ENCODE measurements around the gene BBX. TPM values are rescaled to one million over a fixed set of nuclear protein-coding genes. Genes with fewer than 3 reads are reported as not detected.

BBX gene
- total and polyA plus RNA-seq, 2 of the 13 experiments (the other 11 are each of a cell fraction or from before 2014, with no cell fraction given) = 13.7 to 23.2 TPM

DNA sequence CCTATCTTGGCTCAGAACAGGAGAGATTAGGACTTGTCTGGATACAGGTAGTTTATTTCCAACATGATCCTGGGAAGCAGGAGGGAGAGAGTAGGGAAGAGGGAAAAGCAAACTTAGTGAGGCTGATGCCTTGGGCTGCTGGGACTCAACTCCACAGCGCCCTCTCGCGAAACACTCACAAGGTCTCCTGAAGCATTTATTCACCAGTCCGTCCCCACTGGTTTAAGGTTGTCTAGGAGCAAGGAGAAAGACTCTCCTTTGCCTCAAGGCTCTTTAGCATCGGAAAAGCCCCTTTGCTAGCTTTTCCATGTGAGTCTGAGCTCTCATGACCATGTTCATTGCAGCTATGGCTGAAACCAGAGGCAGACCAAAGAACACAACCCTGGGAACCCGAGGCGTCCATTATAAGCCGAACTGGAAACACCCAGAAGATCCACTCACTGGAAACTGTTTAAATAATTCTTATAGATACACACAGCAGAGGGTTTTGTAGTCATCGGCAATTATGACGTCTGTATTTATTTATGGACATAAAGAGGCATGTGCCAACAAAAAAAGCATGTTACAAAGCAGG lies 323.6 kb downstream of the BBX start (continued):
- TF ChIP-seq, protein P1, sequence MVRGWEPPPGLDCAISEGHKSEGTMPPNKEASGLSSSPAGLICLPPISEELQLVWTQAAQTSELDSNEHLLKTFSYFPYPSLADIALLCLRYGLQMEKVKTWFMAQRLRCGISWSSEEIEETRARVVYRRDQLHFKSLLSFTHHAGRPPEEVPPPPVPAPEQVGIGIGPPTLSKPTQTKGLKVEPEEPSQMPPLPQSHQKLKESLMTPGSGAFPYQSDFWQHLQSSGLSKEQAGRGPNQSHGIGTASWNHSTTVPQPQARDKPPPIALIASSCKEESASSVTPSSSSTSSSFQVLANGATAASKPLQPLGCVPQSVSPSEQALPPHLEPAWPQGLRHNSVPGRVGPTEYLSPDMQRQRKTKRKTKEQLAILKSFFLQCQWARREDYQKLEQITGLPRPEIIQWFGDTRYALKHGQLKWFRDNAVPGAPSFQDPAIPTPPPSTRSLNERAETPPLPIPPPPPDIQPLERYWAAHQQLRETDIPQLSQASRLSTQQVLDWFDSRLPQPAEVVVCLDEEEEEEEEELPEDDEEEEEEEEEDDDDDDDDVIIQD (CRISPR knock-in tag; IDR thresholded peaks at IDR 0.05; ENCODE audit: low read depth) = 0 out of 2 replicates have a peak, but pooled peaks have one; percentile 10
- TF ChIP-seq, protein P2, sequence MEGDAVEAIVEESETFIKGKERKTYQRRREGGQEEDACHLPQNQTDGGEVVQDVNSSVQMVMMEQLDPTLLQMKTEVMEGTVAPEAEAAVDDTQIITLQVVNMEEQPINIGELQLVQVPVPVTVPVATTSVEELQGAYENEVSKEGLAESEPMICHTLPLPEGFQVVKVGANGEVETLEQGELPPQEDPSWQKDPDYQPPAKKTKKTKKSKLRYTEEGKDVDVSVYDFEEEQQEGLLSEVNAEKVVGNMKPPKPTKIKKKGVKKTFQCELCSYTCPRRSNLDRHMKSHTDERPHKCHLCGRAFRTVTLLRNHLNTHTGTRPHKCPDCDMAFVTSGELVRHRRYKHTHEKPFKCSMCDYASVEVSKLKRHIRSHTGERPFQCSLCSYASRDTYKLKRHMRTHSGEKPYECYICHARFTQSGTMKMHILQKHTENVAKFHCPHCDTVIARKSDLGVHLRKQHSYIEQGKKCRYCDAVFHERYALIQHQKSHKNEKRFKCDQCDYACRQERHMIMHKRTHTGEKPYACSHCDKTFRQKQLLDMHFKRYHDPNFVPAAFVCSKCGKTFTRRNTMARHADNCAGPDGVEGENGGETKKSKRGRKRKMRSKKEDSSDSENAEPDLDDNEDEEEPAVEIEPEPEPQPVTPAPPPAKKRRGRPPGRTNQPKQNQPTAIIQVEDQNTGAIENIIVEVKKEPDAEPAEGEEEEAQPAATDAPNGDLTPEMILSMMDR (CRISPR knock-in tag; IDR thresholded peaks at IDR 0.05) = peak; percentile 89
- TF ChIP-seq JARID2 (CRISPR knock-in tag; IDR thresholded peaks at IDR 0.05; ENCODE audit: insufficient replicate concordance) = peak; percentile 36
- TF ChIP-seq ZFX (CRISPR knock-in tag; IDR thresholded peaks at IDR 0.05; ENCODE audit: low read depth) = 0 out of 2 replicates have a peak, but pooled peaks have one; percentile 16
- TF ChIP-seq, protein P3, sequence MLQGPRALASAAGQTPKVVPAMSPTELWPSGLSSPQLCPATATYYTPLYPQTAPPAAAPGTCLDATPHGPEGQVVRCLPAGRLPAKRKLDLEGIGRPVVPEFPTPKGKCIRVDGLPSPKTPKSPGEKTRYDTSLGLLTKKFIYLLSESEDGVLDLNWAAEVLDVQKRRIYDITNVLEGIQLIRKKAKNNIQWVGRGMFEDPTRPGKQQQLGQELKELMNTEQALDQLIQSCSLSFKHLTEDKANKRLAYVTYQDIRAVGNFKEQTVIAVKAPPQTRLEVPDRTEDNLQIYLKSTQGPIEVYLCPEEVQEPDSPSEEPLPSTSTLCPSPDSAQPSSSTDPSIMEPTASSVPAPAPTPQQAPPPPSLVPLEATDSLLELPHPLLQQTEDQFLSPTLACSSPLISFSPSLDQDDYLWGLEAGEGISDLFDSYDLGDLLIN (CRISPR knock-in tag; IDR thresholded peaks at IDR 0.05; ENCODE audit: borderline replicate concordance) = no peak
- TF ChIP-seq POLR2G (IDR thresholded peaks at IDR 0.05; ENCODE audit: low read depth, low read length) = no peak
- TF ChIP-seq RFXANK (CRISPR knock-in tag; IDR thresholded peaks at IDR 0.05) = no peak
- TF ChIP-seq, protein P4, sequence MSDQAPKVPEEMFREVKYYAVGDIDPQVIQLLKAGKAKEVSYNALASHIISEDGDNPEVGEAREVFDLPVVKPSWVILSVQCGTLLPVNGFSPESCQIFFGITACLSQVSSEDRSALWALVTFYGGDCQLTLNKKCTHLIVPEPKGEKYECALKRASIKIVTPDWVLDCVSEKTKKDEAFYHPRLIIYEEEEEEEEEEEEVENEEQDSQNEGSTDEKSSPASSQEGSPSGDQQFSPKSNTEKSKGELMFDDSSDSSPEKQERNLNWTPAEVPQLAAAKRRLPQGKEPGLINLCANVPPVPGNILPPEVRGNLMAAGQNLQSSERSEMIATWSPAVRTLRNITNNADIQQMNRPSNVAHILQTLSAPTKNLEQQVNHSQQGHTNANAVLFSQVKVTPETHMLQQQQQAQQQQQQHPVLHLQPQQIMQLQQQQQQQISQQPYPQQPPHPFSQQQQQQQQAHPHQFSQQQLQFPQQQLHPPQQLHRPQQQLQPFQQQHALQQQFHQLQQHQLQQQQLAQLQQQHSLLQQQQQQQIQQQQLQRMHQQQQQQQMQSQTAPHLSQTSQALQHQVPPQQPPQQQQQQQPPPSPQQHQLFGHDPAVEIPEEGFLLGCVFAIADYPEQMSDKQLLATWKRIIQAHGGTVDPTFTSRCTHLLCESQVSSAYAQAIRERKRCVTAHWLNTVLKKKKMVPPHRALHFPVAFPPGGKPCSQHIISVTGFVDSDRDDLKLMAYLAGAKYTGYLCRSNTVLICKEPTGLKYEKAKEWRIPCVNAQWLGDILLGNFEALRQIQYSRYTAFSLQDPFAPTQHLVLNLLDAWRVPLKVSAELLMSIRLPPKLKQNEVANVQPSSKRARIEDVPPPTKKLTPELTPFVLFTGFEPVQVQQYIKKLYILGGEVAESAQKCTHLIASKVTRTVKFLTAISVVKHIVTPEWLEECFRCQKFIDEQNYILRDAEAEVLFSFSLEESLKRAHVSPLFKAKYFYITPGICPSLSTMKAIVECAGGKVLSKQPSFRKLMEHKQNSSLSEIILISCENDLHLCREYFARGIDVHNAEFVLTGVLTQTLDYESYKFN (CRISPR knock-in tag; conservative IDR thresholded peaks at IDR 0.05) = peak; percentile 22
- 0 out of 2 replicates have a peak, but pooled peaks have one; percentile 36 for TF ChIP-seq GATAD2A (CRISPR knock-in tag; IDR thresholded peaks at IDR 0.05)
- peak; percentile 85 for TF ChIP-seq STAG1 (CRISPR knock-in tag; IDR thresholded peaks at IDR 0.05)
